Nucleus accumbens (tissue), 56 donors: ENCODE data around the gene SMYD3.

Experiments used
- DNase-seq, 56 donors: peaks; one replicate each; lab custom pipeline; 2025; lab: John Stamatoyannopoulos, UW

Gene SMYD3

GRCh38 chr1:246004301-246004700 lies 502.8 kb downstream of the SMYD3 start:
- no peak for DNase-seq

- DNase-seq: no peak
Measured at GRCh38 chr1:246003442-246003730, 503.7 kb downstream of the SMYD3 start.

- DNase-seq: peak in 50 of 56 donors; percentile 5 to 92 (median 50)
Measured at GRCh38 chr1:246002725-246003441, 504.2 kb downstream of the SMYD3 start.

GRCh38 chr1:246001837-246002230 lies 505.2 kb downstream of the SMYD3 start:
- no peak for DNase-seq

- DNase-seq: no peak
Measured at GRCh38 chr1:246001142-246001836, 505.8 kb downstream of the SMYD3 start.

GRCh38 chr1:246000638-246001015 lies 506.5 kb downstream of the SMYD3 start:
- no peak for DNase-seq

- DNase-seq: no peak
Measured at GRCh38 chr1:245999697-246000637, 507.1 kb downstream of the SMYD3 start.

GRCh38 chr1:245997471-245998258 lies 509.4 kb downstream of the SMYD3 start:
- DNase-seq: no peak

- no peak for DNase-seq
Measured at GRCh38 chr1:245996811-245997210, 510.3 kb downstream of the SMYD3 start.

GRCh38 chr1:245995474-245995873 lies 511.6 kb downstream of the SMYD3 start:
- no peak for DNase-seq

GRCh38 chr1:245991266-245991665 lies 515.8 kb downstream of the SMYD3 start:
- peak in 3 of 56 donors; percentile 2 to 7 (median 6) for DNase-seq

- no peak for DNase-seq
Measured at GRCh38 chr1:245990315-245991022, 516.6 kb downstream of the SMYD3 start.

- DNase-seq: no peak
Measured at GRCh38 chr1:245988393-245989078, 518.5 kb downstream of the SMYD3 start.

- DNase-seq: no peak
Measured at GRCh38 chr1:245987997-245988392, 519.1 kb downstream of the SMYD3 start.

GRCh38 chr1:245987577-245987976 lies 519.5 kb downstream of the SMYD3 start:
- no peak for DNase-seq

GRCh38 chr1:245987219-245987545 lies 519.9 kb downstream of the SMYD3 start:
- DNase-seq: no peak

GRCh38 chr1:245986404-245987218 lies 520.5 kb downstream of the SMYD3 start:
- DNase-seq: no peak

GRCh38 chr1:245984390-245985155 lies 522.5 kb downstream of the SMYD3 start:
- no peak for DNase-seq
